ENCODE data around the gene PNCK. TPM values are rescaled to one million over a fixed set of nuclear protein-coding genes. Genes with fewer than 3 reads are reported as not detected.
A peak's percentile ranks its signal among the peaks of the same experiment; 100 is the strongest.

PNCK gene
- total and polyA plus RNA-seq, 2 of the 13 experiments (the other 11 are each of a cell fraction or from before 2014, with no cell fraction given) = 33.1 TPM; not detected in 1

DNA sequence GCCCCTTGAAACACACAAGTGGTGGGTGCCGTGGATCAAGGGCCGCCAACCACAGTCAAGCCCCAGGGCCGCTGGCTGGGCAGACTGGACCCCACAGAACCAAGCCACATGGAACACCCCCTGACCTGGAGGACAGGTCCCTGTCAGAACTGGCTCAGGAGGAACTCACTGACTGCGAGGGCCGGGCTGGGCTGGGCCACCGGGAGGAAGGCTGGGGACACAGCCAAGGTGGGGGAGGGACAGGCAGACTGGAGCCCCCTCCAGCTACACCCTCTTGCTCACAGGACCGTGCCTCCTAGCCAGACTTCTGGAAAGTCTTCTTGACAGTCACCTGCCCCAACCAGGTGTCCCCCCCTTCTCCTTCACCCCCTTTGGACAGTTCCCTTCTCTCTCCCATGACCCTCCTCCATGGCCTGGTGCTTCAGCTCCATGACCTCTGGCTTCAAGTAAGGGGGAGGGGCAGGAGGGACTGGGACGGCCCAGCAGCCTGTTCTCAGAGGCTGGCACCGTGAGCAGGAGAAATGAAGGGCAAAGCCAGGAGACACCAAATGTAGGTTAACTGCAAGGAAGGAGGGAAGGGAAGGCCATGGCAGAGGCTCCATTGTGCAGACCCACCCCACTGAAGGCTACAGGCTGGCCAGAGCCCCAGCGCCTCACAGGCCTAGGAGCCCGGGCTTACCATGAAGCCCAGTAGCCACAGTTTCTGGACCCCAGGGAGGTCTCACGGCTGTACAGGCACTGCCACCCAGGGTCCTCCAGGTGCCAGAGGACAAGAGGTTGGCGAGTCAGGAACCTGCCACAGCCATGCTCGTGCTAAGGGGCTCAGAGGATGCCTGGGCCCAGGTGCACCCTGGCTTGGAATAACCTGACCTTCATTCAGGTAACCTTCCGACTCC, 49.2 kb downstream of the PNCK start (continued):
- TF ChIP-seq ZNF691 (CRISPR knock-in tag; IDR thresholded peaks at IDR 0.05; ENCODE audit: borderline replicate concordance, low read depth) = peak; percentile 27; the same call in 1 of the 2 replicates
- TF ChIP-seq ZNF687 (CRISPR knock-in tag; IDR thresholded peaks at IDR 0.05) = peak; percentile 78
- TF ChIP-seq SP5 (CRISPR knock-in tag; IDR thresholded peaks at IDR 0.05; ENCODE audit: borderline replicate concordance, low read depth) = peak; percentile 43; the same call in 1 of the 2 replicates
- no peak for TF ChIP-seq ZBTB21 (CRISPR knock-in tag; IDR thresholded peaks at IDR 0.05)
- TF ChIP-seq RAD21 (CRISPR knock-in tag; IDR thresholded peaks at IDR 0.05) = no peak
- peak; percentile 73 for TF ChIP-seq TAF1 (CRISPR knock-in tag; IDR thresholded peaks at IDR 0.05)
- no peak for TF ChIP-seq KAT2B (IDR thresholded peaks at IDR 0.05; ENCODE audit: borderline replicate concordance, low read depth, low read length)
- no peak for TF ChIP-seq KLF6 (CRISPR knock-in tag; IDR thresholded peaks at IDR 0.05)
- TF ChIP-seq SOX5 (CRISPR knock-in tag; IDR thresholded peaks at IDR 0.05; ENCODE audit: borderline replicate concordance) = no peak
- TF ChIP-seq, protein P1, sequence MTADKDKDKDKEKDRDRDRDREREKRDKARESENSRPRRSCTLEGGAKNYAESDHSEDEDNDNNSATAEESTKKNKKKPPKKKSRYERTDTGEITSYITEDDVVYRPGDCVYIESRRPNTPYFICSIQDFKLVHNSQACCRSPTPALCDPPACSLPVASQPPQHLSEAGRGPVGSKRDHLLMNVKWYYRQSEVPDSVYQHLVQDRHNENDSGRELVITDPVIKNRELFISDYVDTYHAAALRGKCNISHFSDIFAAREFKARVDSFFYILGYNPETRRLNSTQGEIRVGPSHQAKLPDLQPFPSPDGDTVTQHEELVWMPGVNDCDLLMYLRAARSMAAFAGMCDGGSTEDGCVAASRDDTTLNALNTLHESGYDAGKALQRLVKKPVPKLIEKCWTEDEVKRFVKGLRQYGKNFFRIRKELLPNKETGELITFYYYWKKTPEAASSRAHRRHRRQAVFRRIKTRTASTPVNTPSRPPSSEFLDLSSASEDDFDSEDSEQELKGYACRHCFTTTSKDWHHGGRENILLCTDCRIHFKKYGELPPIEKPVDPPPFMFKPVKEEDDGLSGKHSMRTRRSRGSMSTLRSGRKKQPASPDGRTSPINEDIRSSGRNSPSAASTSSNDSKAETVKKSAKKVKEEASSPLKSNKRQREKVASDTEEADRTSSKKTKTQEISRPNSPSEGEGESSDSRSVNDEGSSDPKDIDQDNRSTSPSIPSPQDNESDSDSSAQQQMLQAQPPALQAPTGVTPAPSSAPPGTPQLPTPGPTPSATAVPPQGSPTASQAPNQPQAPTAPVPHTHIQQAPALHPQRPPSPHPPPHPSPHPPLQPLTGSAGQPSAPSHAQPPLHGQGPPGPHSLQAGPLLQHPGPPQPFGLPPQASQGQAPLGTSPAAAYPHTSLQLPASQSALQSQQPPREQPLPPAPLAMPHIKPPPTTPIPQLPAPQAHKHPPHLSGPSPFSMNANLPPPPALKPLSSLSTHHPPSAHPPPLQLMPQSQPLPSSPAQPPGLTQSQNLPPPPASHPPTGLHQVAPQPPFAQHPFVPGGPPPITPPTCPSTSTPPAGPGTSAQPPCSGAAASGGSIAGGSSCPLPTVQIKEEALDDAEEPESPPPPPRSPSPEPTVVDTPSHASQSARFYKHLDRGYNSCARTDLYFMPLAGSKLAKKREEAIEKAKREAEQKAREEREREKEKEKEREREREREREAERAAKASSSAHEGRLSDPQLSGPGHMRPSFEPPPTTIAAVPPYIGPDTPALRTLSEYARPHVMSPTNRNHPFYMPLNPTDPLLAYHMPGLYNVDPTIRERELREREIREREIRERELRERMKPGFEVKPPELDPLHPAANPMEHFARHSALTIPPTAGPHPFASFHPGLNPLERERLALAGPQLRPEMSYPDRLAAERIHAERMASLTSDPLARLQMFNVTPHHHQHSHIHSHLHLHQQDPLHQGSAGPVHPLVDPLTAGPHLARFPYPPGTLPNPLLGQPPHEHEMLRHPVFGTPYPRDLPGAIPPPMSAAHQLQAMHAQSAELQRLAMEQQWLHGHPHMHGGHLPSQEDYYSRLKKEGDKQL (CRISPR knock-in tag; IDR thresholded peaks at IDR 0.05; ENCODE audit: low read depth) = no peak
- TF ChIP-seq, protein P2, sequence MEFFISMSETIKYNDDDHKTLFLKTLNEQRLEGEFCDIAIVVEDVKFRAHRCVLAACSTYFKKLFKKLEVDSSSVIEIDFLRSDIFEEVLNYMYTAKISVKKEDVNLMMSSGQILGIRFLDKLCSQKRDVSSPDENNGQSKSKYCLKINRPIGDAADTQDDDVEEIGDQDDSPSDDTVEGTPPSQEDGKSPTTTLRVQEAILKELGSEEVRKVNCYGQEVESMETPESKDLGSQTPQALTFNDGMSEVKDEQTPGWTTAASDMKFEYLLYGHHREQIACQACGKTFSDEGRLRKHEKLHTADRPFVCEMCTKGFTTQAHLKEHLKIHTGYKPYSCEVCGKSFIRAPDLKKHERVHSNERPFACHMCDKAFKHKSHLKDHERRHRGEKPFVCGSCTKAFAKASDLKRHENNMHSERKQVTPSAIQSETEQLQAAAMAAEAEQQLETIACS (CRISPR knock-in tag; IDR thresholded peaks at IDR 0.05) = no peak
- TF ChIP-seq YY1 (IDR thresholded peaks at IDR 0.05; ENCODE audit: insufficient read depth, insufficient replicate concordance, low read depth, low read length) = peak; percentile 27
- peak; percentile 35; the same call in 1 of the 2 replicates for TF ChIP-seq KDM2A (CRISPR knock-in tag; IDR thresholded peaks at IDR 0.05; ENCODE audit: borderline replicate concordance, low read depth)
- TF ChIP-seq, protein P3, sequence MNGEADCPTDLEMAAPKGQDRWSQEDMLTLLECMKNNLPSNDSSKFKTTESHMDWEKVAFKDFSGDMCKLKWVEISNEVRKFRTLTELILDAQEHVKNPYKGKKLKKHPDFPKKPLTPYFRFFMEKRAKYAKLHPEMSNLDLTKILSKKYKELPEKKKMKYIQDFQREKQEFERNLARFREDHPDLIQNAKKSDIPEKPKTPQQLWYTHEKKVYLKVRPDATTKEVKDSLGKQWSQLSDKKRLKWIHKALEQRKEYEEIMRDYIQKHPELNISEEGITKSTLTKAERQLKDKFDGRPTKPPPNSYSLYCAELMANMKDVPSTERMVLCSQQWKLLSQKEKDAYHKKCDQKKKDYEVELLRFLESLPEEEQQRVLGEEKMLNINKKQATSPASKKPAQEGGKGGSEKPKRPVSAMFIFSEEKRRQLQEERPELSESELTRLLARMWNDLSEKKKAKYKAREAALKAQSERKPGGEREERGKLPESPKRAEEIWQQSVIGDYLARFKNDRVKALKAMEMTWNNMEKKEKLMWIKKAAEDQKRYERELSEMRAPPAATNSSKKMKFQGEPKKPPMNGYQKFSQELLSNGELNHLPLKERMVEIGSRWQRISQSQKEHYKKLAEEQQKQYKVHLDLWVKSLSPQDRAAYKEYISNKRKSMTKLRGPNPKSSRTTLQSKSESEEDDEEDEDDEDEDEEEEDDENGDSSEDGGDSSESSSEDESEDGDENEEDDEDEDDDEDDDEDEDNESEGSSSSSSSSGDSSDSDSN (CRISPR knock-in tag; IDR thresholded peaks at IDR 0.05) = no peak

Measured in HepG2 (cell line).